ENCODE results near the gene SYK. TPM values are rescaled to one million over a fixed set of nuclear protein-coding genes. Genes with fewer than 3 reads are reported as not detected.
A peak's percentile ranks its signal among the peaks of the same experiment; 100 is the strongest.
"Not testable (repeated sequence)": the region's sequence is repeated elsewhere in the genome, so short reads cannot be mapped to it uniquely, and the experiment has no call there.

SYK gene
- 27.3 TPM for polyA plus RNA-seq
- long read RNA-seq, donor 1, full-length matches to known transcripts: 3 of 3 reads
- long read RNA-seq, donor 1, partial matches to known transcripts: 0 of 3 reads
- long read RNA-seq, donor 1, other reads (novel, unspliced or antisense): 0 of 3 reads
- long read RNA-seq, donor 2, full-length matches to known transcripts: 4 of 12 reads
- long read RNA-seq, donor 2, partial matches to known transcripts: 8 of 12 reads
- long read RNA-seq, donor 2, other reads (novel, unspliced or antisense): 0 of 12 reads
- long read RNA-seq, donor 3: 0 reads
- long read RNA-seq, donor 4: 0 reads
- long read RNA-seq, donor 5: 0 reads
- long read RNA-seq, donor 6, full-length matches to known transcripts: 5 of 14 reads
- long read RNA-seq, donor 6, partial matches to known transcripts: 9 of 14 reads
- long read RNA-seq, donor 6, other reads (novel, unspliced or antisense): 0 of 14 reads
- long read RNA-seq, donor 7: 0 reads
- long read RNA-seq, donor 8, full-length matches to known transcripts: 4 of 13 reads
- long read RNA-seq, donor 8, partial matches to known transcripts: 9 of 13 reads
- long read RNA-seq, donor 8, other reads (novel, unspliced or antisense): 0 of 13 reads
- long read RNA-seq, donor 9, full-length matches to known transcripts: 1 of 9 reads
- long read RNA-seq, donor 9, partial matches to known transcripts: 8 of 9 reads
- long read RNA-seq, donor 9, other reads (novel, unspliced or antisense): 0 of 9 reads
- long read RNA-seq, donor 10, full-length matches to known transcripts: 7 of 12 reads
- long read RNA-seq, donor 10, partial matches to known transcripts: 5 of 12 reads
- long read RNA-seq, donor 10, other reads (novel, unspliced or antisense): 0 of 12 reads
- long read RNA-seq, donor 11, full-length matches to known transcripts: 6 of 26 reads
- long read RNA-seq, donor 11, partial matches to known transcripts: 20 of 26 reads
- long read RNA-seq, donor 11, other reads (novel, unspliced or antisense): 0 of 26 reads

- peak; percentile 33 to 82 for DNase-seq
- WGBS (ENCODE audit: insufficient coverage, low lambda C conversion rate): no CpG with 5 or more reads among the region's 64 CpGs
- H3K4me1 ChIP-seq (ENCODE audit: control insufficient read depth, insufficient read depth, low read length): peaks cover 14% of the 10 kb centered on the region
Measured at GRCh38 chr9:90801241-90801972, at the start of gene SYK. Gene SYK, plus strand, starts transcription at chr9:90801819. Its CDS starts 42,080 bp downstream, at chr9:90843899.

GRCh38 chr9:90755514-90756371, 45.9 kb upstream of the SYK start:
- not testable (repeated sequence) for H3K27ac ChIP-seq (ENCODE audit: low read length); H3K27me3 ChIP-seq (ENCODE audit: control insufficient read depth, insufficient read depth, low read length); H3K4me3 ChIP-seq (ENCODE audit: low read length); H3K4me1 ChIP-seq (ENCODE audit: control insufficient read depth, insufficient read depth, low read length); H3K36me3 ChIP-seq (ENCODE audit: control insufficient read depth, insufficient read depth, low read length); H3K9me3 ChIP-seq (ENCODE audit: control insufficient read depth, low read depth, low read length)
- WGBS (ENCODE audit: insufficient coverage, low lambda C conversion rate): no CpG with 5 or more reads among the region's 13 CpGs
- DNase-seq: peak; percentile 37 to 53

More at GRCh38 chr9:90801241-90801972, at the start of gene SYK:
- Histone ChIP-seq H3K9me3 (ENCODE audit: control insufficient read depth, low read depth, low read length) (no peaks in the 10 kb centered on the region), H3K27me3 (ENCODE audit: control insufficient read depth, insufficient read depth, low read length) (peaks cover 7% of the 10 kb centered on the region), H3K4me3 (ENCODE audit: low read length) (peak within 1 kb of the TSS; percentile 89), H3K36me3 (ENCODE audit: control insufficient read depth, insufficient read depth, low read length) (no peaks in the 10 kb centered on the region), H3K27ac (ENCODE audit: low read length) (peak within 1 kb of the TSS; percentile 92)

- H3K4me3 ChIP-seq (ENCODE audit: low read length); H3K27ac ChIP-seq (ENCODE audit: low read length); H3K36me3 ChIP-seq (ENCODE audit: control insufficient read depth, insufficient read depth, low read length); H3K9me3 ChIP-seq (ENCODE audit: control insufficient read depth, low read depth, low read length); DNase-seq; H3K27me3 ChIP-seq (ENCODE audit: control insufficient read depth, insufficient read depth, low read length): not testable (repeated sequence)
- H3K4me1 ChIP-seq (ENCODE audit: control insufficient read depth, insufficient read depth, low read length): peaks cover 17% of the 10 kb centered on the region
- WGBS (ENCODE audit: insufficient coverage, low lambda C conversion rate): no CpG with 5 or more reads among the region's 14 CpGs
Measured at GRCh38 chr9:90760577-90760976, 41.0 kb upstream of the SYK start.

- Histone ChIP-seq H3K4me1 (ENCODE audit: control insufficient read depth, insufficient read depth, low read length) (peaks cover 18% of the 10 kb centered on the region), H3K9me3 (ENCODE audit: control insufficient read depth, low read depth, low read length) (peaks cover 9% of the 10 kb centered on the region), H3K4me3 (ENCODE audit: low read length) (no peak overlapping the region), H3K36me3 (ENCODE audit: control insufficient read depth, insufficient read depth, low read length) (no peaks in the 10 kb centered on the region), H3K27me3 (ENCODE audit: control insufficient read depth, insufficient read depth, low read length) (no peaks in the 10 kb centered on the region), H3K27ac (ENCODE audit: low read length) (peak overlapping the region; percentile 35)
- peak; percentile 29 to 77 for DNase-seq
Measured at GRCh38 chr9:90766731-90767130, 34.9 kb upstream of the SYK start.

DNA sequence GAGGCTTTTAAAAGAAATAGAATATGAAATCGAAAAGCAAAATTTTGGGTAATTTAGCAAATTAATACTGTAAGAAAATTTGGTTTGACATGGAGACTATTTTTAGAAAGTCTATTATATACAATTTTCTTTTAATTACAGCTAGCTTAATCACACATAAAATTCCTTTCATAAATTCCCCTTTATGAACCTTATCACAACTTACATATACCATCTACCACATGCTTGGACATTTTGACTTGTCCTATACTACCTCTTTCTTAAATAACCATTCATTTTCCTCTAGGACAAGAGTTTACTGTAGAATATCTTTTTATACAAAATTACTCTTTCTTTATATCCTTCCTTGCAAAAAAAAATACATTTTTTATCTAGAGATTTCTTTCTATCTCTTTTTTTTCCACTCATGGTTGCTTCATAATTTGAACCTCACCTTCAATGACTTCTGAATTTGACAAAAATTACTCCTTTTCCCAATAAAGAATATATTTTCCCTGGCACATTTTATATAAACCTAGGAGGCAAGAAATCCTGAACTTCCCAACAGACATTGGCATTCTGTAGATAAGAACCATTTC, 34.0 kb upstream of the SYK start:
- WGBS (ENCODE audit: insufficient coverage, low lambda C conversion rate): 86% methylated on average over 1 of the region's 1 CpG
- H3K36me3 ChIP-seq (ENCODE audit: control insufficient read depth, insufficient read depth, low read length): no peaks in the 10 kb centered on the region

DNA sequence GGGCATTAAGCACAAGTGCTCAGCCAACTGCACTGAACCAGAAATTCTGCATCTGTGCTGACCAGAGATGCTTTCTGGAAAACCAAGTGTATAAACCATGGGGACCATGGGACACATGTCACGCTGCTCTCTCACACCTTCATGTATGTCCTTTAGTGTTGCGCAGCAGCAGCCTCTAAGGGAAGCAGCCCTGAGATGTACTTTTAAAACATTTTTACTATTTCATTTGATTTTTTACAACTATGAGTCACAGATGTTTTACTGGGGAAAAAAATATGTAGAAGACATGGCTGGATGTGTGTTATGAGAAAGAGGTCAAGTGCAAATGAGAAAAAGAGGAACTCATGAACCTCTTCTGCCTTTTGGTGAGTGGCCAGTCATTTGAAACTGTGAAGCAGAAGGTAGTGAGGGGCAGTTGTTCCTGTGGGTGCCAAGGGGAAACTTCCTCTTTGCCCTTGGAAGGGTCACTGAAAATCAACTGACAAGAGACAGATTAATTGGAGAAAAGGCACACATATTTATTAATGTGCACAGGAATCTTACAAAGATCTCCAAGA, 31.4 kb upstream of the SYK start:
- DNase-seq: no peak
- Histone ChIP-seq H3K36me3 (ENCODE audit: control insufficient read depth, insufficient read depth, low read length) (no peaks in the 10 kb centered on the region), H3K27me3 (ENCODE audit: control insufficient read depth, insufficient read depth, low read length) (no peaks in the 10 kb centered on the region), H3K4me1 (ENCODE audit: control insufficient read depth, insufficient read depth, low read length) (peaks cover 11% of the 10 kb centered on the region), H3K9me3 (ENCODE audit: control insufficient read depth, low read depth, low read length) (peaks cover 9% of the 10 kb centered on the region), H3K4me3 (ENCODE audit: low read length) (no peak overlapping the region), H3K27ac (ENCODE audit: low read length) (no peak overlapping the region)
- WGBS (ENCODE audit: insufficient coverage, low lambda C conversion rate): no CpG with 5 or more reads among the region's 2 CpGs

More for the DNA sequence above, 34.0 kb upstream of the SYK start:
- Histone ChIP-seq H3K4me3 (ENCODE audit: low read length) (no peak overlapping the region), H3K27ac (ENCODE audit: low read length) (no peak overlapping the region), H3K9me3 (ENCODE audit: control insufficient read depth, low read depth, low read length) (peaks cover 9% of the 10 kb centered on the region), H3K27me3 (ENCODE audit: control insufficient read depth, insufficient read depth, low read length) (no peaks in the 10 kb centered on the region), H3K4me1 (ENCODE audit: control insufficient read depth, insufficient read depth, low read length) (peaks cover 18% of the 10 kb centered on the region)
- DNase-seq: no peak

- DNase-seq: no peak
- no peak overlapping the region for H3K4me3 ChIP-seq (ENCODE audit: low read length)
- H3K27me3 ChIP-seq (ENCODE audit: control insufficient read depth, insufficient read depth, low read length): no peaks in the 10 kb centered on the region
- no peak overlapping the region for H3K27ac ChIP-seq (ENCODE audit: low read length)
- WGBS (ENCODE audit: insufficient coverage, low lambda C conversion rate): 93% methylated on average over 2 of the region's 3 CpGs
- peaks cover 7% of the 10 kb centered on the region for H3K4me1 ChIP-seq (ENCODE audit: control insufficient read depth, insufficient read depth, low read length)
- no peaks in the 10 kb centered on the region for H3K36me3 ChIP-seq (ENCODE audit: control insufficient read depth, insufficient read depth, low read length)
- peaks cover 9% of the 10 kb centered on the region for H3K9me3 ChIP-seq (ENCODE audit: control insufficient read depth, low read depth, low read length)
Measured at GRCh38 chr9:90770927-90771326, 30.7 kb upstream of the SYK start.

DNA sequence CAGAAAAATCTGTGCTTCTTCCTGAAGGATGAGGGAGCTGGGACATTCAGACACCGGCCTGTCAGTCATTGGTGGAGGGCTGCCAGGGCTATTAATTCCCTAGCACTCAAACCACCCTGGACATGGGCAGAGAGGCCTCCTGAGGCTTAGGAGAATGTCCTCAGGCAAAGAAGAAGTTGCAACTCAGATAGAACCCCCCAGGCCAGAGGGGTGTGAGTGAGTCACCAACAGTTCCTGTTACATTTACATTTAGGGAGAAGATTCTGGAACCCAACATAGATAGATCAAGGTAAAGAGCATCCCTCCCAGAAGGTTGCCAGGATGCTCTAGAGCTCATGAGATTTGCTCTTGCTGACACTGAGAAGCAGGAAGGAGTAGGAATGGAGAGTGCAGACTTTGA, 29.2 kb upstream of the SYK start:
- H3K36me3 ChIP-seq (ENCODE audit: control insufficient read depth, insufficient read depth, low read length): no peaks in the 10 kb centered on the region
- no peak for DNase-seq
- peaks cover 8% of the 10 kb centered on the region for H3K9me3 ChIP-seq (ENCODE audit: control insufficient read depth, low read depth, low read length)
- H3K27me3 ChIP-seq (ENCODE audit: control insufficient read depth, insufficient read depth, low read length): no peaks in the 10 kb centered on the region
- no peak overlapping the region for H3K4me3 ChIP-seq (ENCODE audit: low read length)
- no peaks in the 10 kb centered on the region for H3K4me1 ChIP-seq (ENCODE audit: control insufficient read depth, insufficient read depth, low read length)
- WGBS (ENCODE audit: insufficient coverage, low lambda C conversion rate): no CpG with 5 or more reads among the region's 1 CpG
- no peak overlapping the region for H3K27ac ChIP-seq (ENCODE audit: low read length)

DNA sequence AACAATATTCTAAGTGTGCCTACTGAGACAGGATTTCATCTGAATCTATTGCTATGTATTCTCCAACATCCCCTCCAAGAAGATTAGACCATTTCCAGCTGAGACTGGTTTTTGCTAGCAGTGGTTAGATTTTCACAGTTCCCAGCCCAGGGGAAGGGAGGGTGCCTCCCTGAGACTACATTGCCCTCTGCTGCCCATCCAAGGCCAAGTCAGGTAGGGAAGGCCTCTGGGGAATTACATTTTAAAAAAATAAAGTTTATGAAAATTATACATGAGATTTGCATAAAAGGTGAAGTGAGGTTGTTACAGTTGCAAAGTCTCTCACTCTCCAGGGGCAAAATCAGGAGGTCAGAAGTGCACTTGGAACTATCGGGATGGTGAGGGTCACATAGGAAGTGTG, 28.0 kb upstream of the SYK start:
- H3K4me1 ChIP-seq (ENCODE audit: control insufficient read depth, insufficient read depth, low read length): no peaks in the 10 kb centered on the region

More for the DNA sequence above, 28.0 kb upstream of the SYK start:
- Histone ChIP-seq H3K4me3 (ENCODE audit: low read length) (no peak overlapping the region), H3K27me3 (ENCODE audit: control insufficient read depth, insufficient read depth, low read length) (no peaks in the 10 kb centered on the region), H3K36me3 (ENCODE audit: control insufficient read depth, insufficient read depth, low read length) (no peaks in the 10 kb centered on the region), H3K27ac (ENCODE audit: low read length) (no peak overlapping the region), H3K9me3 (ENCODE audit: control insufficient read depth, low read depth, low read length) (no peaks in the 10 kb centered on the region)
- no CpG with 5 or more reads among the region's 1 CpG for WGBS (ENCODE audit: insufficient coverage, low lambda C conversion rate)
- DNase-seq: peak; percentile 33 to 59

All from large intestine (tissue), 12 donors.